ENCODE data around the gene AGPAT1. TPM values are rescaled to one million over a fixed set of nuclear protein-coding genes. Genes with fewer than 3 reads are reported as not detected.

AGPAT1 gene
- total RNA-seq, 2 experiments from 2014 or later = 13.2 to 13.3 TPM

- Mint-ChIP-seq H3K4me1 (ENCODE audit: low read depth) (peaks cover 21% of the 10 kb centered on the region), H3K27ac (peak within 1 kb of the TSS; percentile 57), H3K4me3 (no peak within 1 kb of the TSS), H3K27me3 (no peaks in the 10 kb centered on the region), H3K36me3 (ENCODE audit: low read depth) (no peaks in the 10 kb centered on the region), H3K9me3 (no peaks in the 10 kb centered on the region)
- intact Hi-C loops (cut with DNase I, micrococcal nuclease) = no loop called here
- Histone ChIP-seq H3K4me3 (ENCODE audit: low read length) (no peak within 1 kb of the TSS), H3K27me3 (ENCODE audit: control insufficient read depth in 1 of 2, insufficient read depth in 2 of 2, low read length in 2 of 2) (peaks cover 0 to 3% of the 10 kb centered on the region in 2 experiments), H3K4me1 (ENCODE audit: insufficient read depth, low read length) (peaks cover 8% of the 10 kb centered on the region), H3K36me3 (ENCODE audit: insufficient read depth, low read length) (no peaks in the 10 kb centered on the region), H3K27ac (ENCODE audit: low read depth in 1 of 2, low read length in 2 of 2) (no peak within 1 kb of the TSS), H3K9me3 (ENCODE audit: control insufficient read depth in 1 of 2, insufficient read depth in 1 of 2, low read length in 2 of 2) (no peaks in the 10 kb centered on the region)
- CTCF ChIA-PET = no interaction called here
- DNase-seq = no peak
- TF ChIP-seq CTCF (IDR thresholded peaks at IDR 0.05) = no peak
- no peak for ATAC-seq (ENCODE audit: poor library complexity)
- POLR2A ChIA-PET = no interaction called here
These were observed 47.7 kb upstream of the AGPAT1 start, which contains the start of gene NOTCH4 for GRCh38 chr6:32223258-32224235. NOTCH4 (minus strand) TSS chr6:32224067; CDS start chr6:32223928, 139 bp downstream.

DNA sequence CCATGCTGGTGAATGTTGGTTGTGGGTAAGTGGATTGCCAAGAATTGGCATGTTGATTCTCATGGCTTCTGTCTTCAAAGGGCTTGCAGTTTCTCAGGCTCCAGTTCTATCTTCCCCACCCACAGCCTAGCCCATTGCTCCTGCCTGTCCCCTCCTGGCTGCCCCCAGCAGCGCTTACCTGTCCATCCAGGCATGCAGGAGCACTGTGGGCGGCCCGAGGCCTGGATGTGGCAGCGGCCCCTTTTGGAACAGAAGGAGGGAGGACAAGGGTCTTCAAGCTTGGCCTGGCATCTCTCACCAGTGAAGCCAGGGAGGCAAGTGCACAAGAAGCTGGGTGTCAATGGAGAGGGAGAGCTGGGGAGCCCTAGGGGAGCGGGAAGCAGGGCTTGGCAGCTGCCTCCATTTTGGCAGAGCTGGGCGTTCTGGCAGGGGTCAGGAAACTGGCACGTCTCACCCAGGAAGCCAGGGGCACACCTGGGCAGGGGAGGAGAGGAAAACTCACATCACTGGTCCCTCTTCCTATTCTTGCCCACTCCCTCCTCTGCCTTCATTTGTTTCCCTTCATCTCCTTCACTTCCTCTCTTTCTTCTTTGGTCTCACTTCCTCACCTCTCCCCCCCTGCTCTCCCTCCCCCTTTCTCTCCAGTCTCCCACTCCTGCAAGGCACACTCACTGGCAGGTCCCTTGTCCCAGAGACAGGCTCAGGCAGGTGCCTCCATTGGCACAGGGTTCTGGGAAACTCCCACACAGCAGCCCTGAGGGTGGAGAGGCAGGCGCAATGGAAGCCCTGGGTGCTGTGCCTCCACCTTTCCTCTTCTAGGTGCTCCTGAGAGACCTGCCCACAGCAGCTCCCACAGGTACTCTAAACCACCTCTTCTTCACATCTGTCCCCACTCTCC is 46.7 kb upstream of the AGPAT1 start:
- DNase-seq = no peak

More for the DNA sequence above, 46.7 kb upstream of the AGPAT1 start:
- ATAC-seq (ENCODE audit: poor library complexity) = no peak
- H3K27me3 Mint-ChIP-seq = no peaks in the 10 kb centered on the region
- ChIA-PET CTCF (no interaction called here), POLR2A (interaction anchor here (0.9 to 1.8 kb wide), 2 partner anchors 15 to 27 kb away, joined by 4 to 6 read pairs; no protein-coding TSS in a partner anchor)
- H3K27ac ChIP-seq (ENCODE audit: low read depth in 1 of 2, low read length in 2 of 2) = no peak overlapping the region
- H3K9me3 Mint-ChIP-seq = no peaks in the 10 kb centered on the region
- peaks cover 0 to 3% of the 10 kb centered on the region in 2 experiments for H3K27me3 ChIP-seq (ENCODE audit: control insufficient read depth in 1 of 2, insufficient read depth in 2 of 2, low read length in 2 of 2)
- H3K4me3 ChIP-seq (ENCODE audit: low read length) = no peak overlapping the region
- no peaks in the 10 kb centered on the region for H3K9me3 ChIP-seq (ENCODE audit: control insufficient read depth in 1 of 2, insufficient read depth in 1 of 2, low read length in 2 of 2)
- intact Hi-C loops (cut with DNase I, micrococcal nuclease) = no loop called here
- H3K36me3 Mint-ChIP-seq (ENCODE audit: low read depth) = no peaks in the 10 kb centered on the region
- no peaks in the 10 kb centered on the region for H3K36me3 ChIP-seq (ENCODE audit: insufficient read depth, low read length)
- H3K4me1 ChIP-seq (ENCODE audit: insufficient read depth, low read length) = peaks cover 8% of the 10 kb centered on the region
- H3K27ac Mint-ChIP-seq = peak overlapping the region; percentile 56
- H3K4me3 Mint-ChIP-seq = no peak overlapping the region
- TF ChIP-seq CTCF (IDR thresholded peaks at IDR 0.05) = no peak
- H3K4me1 Mint-ChIP-seq (ENCODE audit: low read depth) = peaks cover 21% of the 10 kb centered on the region

Data from CD4-positive, alpha-beta T cell (primary cell).